ENCODE results near the gene GGT7. TPM values are rescaled to one million over a fixed set of nuclear protein-coding genes. Genes with fewer than 3 reads are reported as not detected.
"Not testable (repeated sequence)": the region's sequence is repeated elsewhere in the genome, so short reads cannot be mapped to it uniquely, and the experiment has no call there.

Gene GGT7
- total RNA-seq, 2 experiments from 2014 or later = 1.8 to 2.7 TPM

- no peak overlapping the region for H2AFZ ChIP-seq (ENCODE audit: low read length)
- intact Hi-C loops (cut with micrococcal nuclease; ENCODE audit: unreplicated experiment) = no loop called here
- ChIA-PET POLR2A (no interaction called here), CTCF (ENCODE audit: unreplicated experiment) (no interaction called here)
- H4K20me1 ChIP-seq (ENCODE audit: insufficient read depth, low read length) = no peaks in the 10 kb centered on the region
- no TSS peak for BruUV-seq (replicated peaks)
- H3K27ac ChIP-seq (ENCODE audit: low read depth, low read length, poor library complexity, severe bottlenecking) = no peak overlapping the region
- TF ChIP-seq CTCF (conservative IDR thresholded peaks at IDR 0.05; ENCODE audit: low read length) (no peak), EZH2phosphoT487 (IDR thresholded peaks at IDR 0.05; ENCODE audit: borderline replicate concordance, low read depth, low read length) (no peak)
- no peak overlapping the region for H3K4me3 ChIP-seq (ENCODE audit: low read depth, low read length, poor library complexity, severe bottlenecking)
- no peak for DNase-seq (ENCODE audit: low spot score)
- H3K9me3 ChIP-seq (ENCODE audit: low read length) = no peaks in the 10 kb centered on the region
- H3K36me3 ChIP-seq (ENCODE audit: insufficient read depth, low read length) = no peaks in the 10 kb centered on the region
- no peak overlapping the region for H3K4me2 ChIP-seq (ENCODE audit: low read length)
- H3K9me2 ChIP-seq (ENCODE audit: insufficient read depth, low read length) = no peaks in the 10 kb centered on the region
- H3K4me1 ChIP-seq (ENCODE audit: insufficient read depth, low read length, poor library complexity, severe bottlenecking) = peaks cover 19% of the 10 kb centered on the region
- no peaks in the 10 kb centered on the region for H3K79me2 ChIP-seq (ENCODE audit: insufficient read depth, low read depth, low read length)
These were observed 9.0 kb upstream of the GGT7 start for GRCh38 chr20:34881689-34882088.

GRCh38 chr20:34880971-34881370, 8.3 kb upstream of the GGT7 start:
- POLR2A ChIA-PET = interaction anchor here (0.7 to 1.1 kb wide), 4 partner anchors 14 to 658 kb away, joined by 5 to 10 read pairs (median 5); no protein-coding TSS in a partner anchor
- H3K36me3 ChIP-seq (ENCODE audit: insufficient read depth, low read length); DNase-seq (ENCODE audit: low spot score); CTCF ChIA-PET (ENCODE audit: unreplicated experiment); H3K4me3 ChIP-seq (ENCODE audit: low read depth, low read length, poor library complexity, severe bottlenecking); H3K79me2 ChIP-seq (ENCODE audit: insufficient read depth, low read depth, low read length); H4K20me1 ChIP-seq (ENCODE audit: insufficient read depth, low read length); H2AFZ ChIP-seq (ENCODE audit: low read length); BruUV-seq (replicated peaks); H3K9me3 ChIP-seq (ENCODE audit: low read length); H3K27ac ChIP-seq (ENCODE audit: low read depth, low read length, poor library complexity, severe bottlenecking); H3K9me2 ChIP-seq (ENCODE audit: insufficient read depth, low read length); H3K4me2 ChIP-seq (ENCODE audit: low read length); intact Hi-C loops (cut with micrococcal nuclease; ENCODE audit: unreplicated experiment): not testable (repeated sequence)
- peaks cover 15% of the 10 kb centered on the region for H3K4me1 ChIP-seq (ENCODE audit: insufficient read depth, low read length, poor library complexity, severe bottlenecking)

- Histone ChIP-seq H3K9me3 (ENCODE audit: low read length) (no peaks in the 10 kb centered on the region), H2AFZ (ENCODE audit: low read length) (no peak overlapping the region), H3K79me2 (ENCODE audit: insufficient read depth, low read depth, low read length) (no peaks in the 10 kb centered on the region), H3K4me3 (ENCODE audit: low read depth, low read length, poor library complexity, severe bottlenecking) (no peak overlapping the region), H4K20me1 (ENCODE audit: insufficient read depth, low read length) (no peaks in the 10 kb centered on the region), H3K36me3 (ENCODE audit: insufficient read depth, low read length) (no peaks in the 10 kb centered on the region), H3K4me2 (ENCODE audit: low read length) (no peak overlapping the region), H3K4me1 (ENCODE audit: insufficient read depth, low read length, poor library complexity, severe bottlenecking) (peaks cover 16% of the 10 kb centered on the region), H3K9me2 (ENCODE audit: insufficient read depth, low read length) (no peaks in the 10 kb centered on the region), H3K27ac (ENCODE audit: low read depth, low read length, poor library complexity, severe bottlenecking) (no peak overlapping the region)
- ChIA-PET CTCF (ENCODE audit: unreplicated experiment) (interaction anchor here (0.6 to 1.0 kb wide), 2 partner anchors 71 to 75 kb away, joined by 3 to 4 read pairs; partner anchors contain the start of genes GSS and MYH7B), POLR2A (interaction anchor here (0.7 to 1.1 kb wide), 6 partner anchors 9 to 659 kb away, joined by 5 to 10 read pairs (median 6); no protein-coding TSS in a partner anchor)
- no TSS peak for BruUV-seq (replicated peaks)
- no peak for DNase-seq (ENCODE audit: low spot score)
- intact Hi-C loops (cut with micrococcal nuclease; ENCODE audit: unreplicated experiment) = no loop called here
- no peak for TF ChIP-seq CTCF (conservative IDR thresholded peaks at IDR 0.05; ENCODE audit: low read length)
- TF ChIP-seq EZH2phosphoT487 (IDR thresholded peaks at IDR 0.05; ENCODE audit: borderline replicate concordance, low read depth, low read length) = no peak
These were observed 7.7 kb upstream of the GGT7 start for GRCh38 chr20:34880215-34880850.
